ENCODE data around the gene CACNA1D. TPM values are rescaled to one million over a fixed set of nuclear protein-coding genes. Genes with fewer than 3 reads are reported as not detected.

CACNA1D gene
- total RNA-seq, 1 donor from 2014 or later = 47.2 TPM

GRCh38 chr3:53691349-53691748 is 196.9 kb downstream of the CACNA1D start:
- no peak for ATAC-seq

GRCh38 chr3:53691885-53692284 is 197.5 kb downstream of the CACNA1D start:
- intact Hi-C loops (cut with DNase I) = no loop called here
- no peak for TF ChIP-seq CTCF (IDR thresholded peaks at IDR 0.05)
- no peak overlapping the region for H3K4me3 ChIP-seq
- H3K27me3 ChIP-seq = no peaks in the 10 kb centered on the region
- no peak for DNase-seq
- no peak for ATAC-seq
- no peaks in the 10 kb centered on the region for H3K36me3 ChIP-seq
- no peaks in the 10 kb centered on the region for H3K4me1 ChIP-seq
- no peak overlapping the region for H3K27ac ChIP-seq
- H3K9me3 ChIP-seq = no peaks in the 10 kb centered on the region

More at GRCh38 chr3:53691349-53691748, 196.9 kb downstream of the CACNA1D start:
- Histone ChIP-seq H3K36me3 (no peaks in the 10 kb centered on the region), H3K27me3 (no peaks in the 10 kb centered on the region), H3K27ac (no peak overlapping the region), H3K4me1 (no peaks in the 10 kb centered on the region), H3K4me3 (no peak overlapping the region), H3K9me3 (no peaks in the 10 kb centered on the region)
- DNase-seq = no peak
- TF ChIP-seq CTCF (IDR thresholded peaks at IDR 0.05) = no peak
- intact Hi-C loops (cut with DNase I) = no loop called here

GRCh38 chr3:53693451-53693850 is 199.0 kb downstream of the CACNA1D start:
- Histone ChIP-seq H3K4me3 (no peak overlapping the region), H3K27ac (no peak overlapping the region), H3K9me3 (no peaks in the 10 kb centered on the region), H3K36me3 (no peaks in the 10 kb centered on the region), H3K4me1 (no peaks in the 10 kb centered on the region), H3K27me3 (no peaks in the 10 kb centered on the region)
- intact Hi-C loops (cut with DNase I) = no loop called here
- ATAC-seq (no peak), DNase-seq (no peak)
- no peak for TF ChIP-seq CTCF (IDR thresholded peaks at IDR 0.05)

GRCh38 chr3:53694046-53694445 is 199.6 kb downstream of the CACNA1D start:
- H3K9me3 ChIP-seq = no peaks in the 10 kb centered on the region
- intact Hi-C loops (cut with DNase I) = no loop called here
- no peak overlapping the region for H3K4me3 ChIP-seq
- no peaks in the 10 kb centered on the region for H3K4me1 ChIP-seq
- DNase-seq = no peak
- no peak for TF ChIP-seq CTCF (IDR thresholded peaks at IDR 0.05)
- no peaks in the 10 kb centered on the region for H3K36me3 ChIP-seq
- H3K27me3 ChIP-seq = no peaks in the 10 kb centered on the region
- ATAC-seq = no peak
- no peak overlapping the region for H3K27ac ChIP-seq

- H3K9me3 ChIP-seq = no peaks in the 10 kb centered on the region
- H3K36me3 ChIP-seq = no peaks in the 10 kb centered on the region
- no peak overlapping the region for H3K4me3 ChIP-seq
- DNase-seq = no peak
- H3K27ac ChIP-seq = no peak overlapping the region
- intact Hi-C loops (cut with DNase I) = no loop called here
- no peaks in the 10 kb centered on the region for H3K4me1 ChIP-seq
- H3K27me3 ChIP-seq = no peaks in the 10 kb centered on the region
- TF ChIP-seq CTCF (IDR thresholded peaks at IDR 0.05) = no peak
- ATAC-seq = no peak
Observed at GRCh38 chr3:53694666-53695323, 200.4 kb downstream of the CACNA1D start.

GRCh38 chr3:53695324-53695690 is 200.9 kb downstream of the CACNA1D start:
- H3K4me3 ChIP-seq = no peak overlapping the region
- intact Hi-C loops (cut with DNase I) = no loop called here
- no peaks in the 10 kb centered on the region for H3K4me1 ChIP-seq
- TF ChIP-seq CTCF (IDR thresholded peaks at IDR 0.05) = no peak
- no peaks in the 10 kb centered on the region for H3K9me3 ChIP-seq
- H3K27me3 ChIP-seq = no peaks in the 10 kb centered on the region
- no peak overlapping the region for H3K27ac ChIP-seq
- ATAC-seq (no peak), DNase-seq (no peak)
- H3K36me3 ChIP-seq = no peaks in the 10 kb centered on the region

Data from upper lobe of right lung (tissue), 1 donor.